CD4-positive, alpha-beta T cell treated with Interleukin-4 for 1 hour (primary cell): ENCODE measurements around the gene MTX3.

Experiments
- DNase-seq, 2 donors: peaks; one replicate each; pipeline ENCODE4 v3.0.0-alpha.2; 2020 to 2022

MTX3 gene

DNA sequence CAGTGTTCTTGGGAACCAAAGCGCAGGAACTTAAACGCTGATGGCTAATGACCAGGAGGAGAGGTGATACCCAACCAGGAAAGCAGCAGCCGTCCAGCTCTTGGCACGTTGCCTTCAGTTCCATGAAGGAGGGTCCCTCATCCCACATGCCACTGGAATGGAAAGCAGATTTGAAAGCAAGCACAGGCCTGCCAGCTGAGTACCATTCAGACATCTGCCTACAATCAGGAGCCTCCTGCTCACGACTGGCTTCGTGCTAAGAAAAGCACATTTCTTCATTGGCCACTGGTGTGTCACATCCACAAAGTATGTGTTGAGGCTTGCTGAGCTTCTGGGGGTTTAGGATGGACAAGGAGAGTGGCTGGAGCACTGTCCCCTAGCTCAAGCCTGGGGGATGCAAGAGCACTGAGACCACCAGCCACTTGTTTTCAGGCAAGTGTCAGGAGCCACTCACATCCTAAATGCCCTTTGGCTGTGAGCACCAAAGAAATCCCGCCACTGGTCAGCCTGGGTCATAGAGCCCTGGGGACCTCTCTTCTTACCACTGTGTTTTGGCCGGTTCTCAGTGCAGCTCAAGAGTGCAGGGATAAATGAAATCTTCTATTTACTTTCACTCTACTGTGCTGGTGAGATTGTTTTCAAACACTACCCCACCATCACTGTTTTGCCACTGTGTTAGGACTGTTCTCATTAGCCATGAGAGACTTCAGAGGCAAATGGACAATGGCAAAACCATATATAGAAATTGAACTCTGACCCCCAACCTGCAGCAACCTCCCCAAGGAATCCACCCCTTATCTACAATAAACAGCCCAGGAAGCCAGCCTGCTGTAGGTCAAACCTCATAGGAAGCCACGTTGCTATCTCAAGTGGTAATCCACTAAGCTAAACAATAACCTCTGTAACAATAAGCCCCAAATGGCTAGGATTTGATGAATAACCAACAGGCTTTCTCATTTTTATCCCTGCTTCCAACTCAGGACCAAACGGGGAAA is 58.3 kb downstream of the MTX3 start:
- no peak for DNase-seq

DNA sequence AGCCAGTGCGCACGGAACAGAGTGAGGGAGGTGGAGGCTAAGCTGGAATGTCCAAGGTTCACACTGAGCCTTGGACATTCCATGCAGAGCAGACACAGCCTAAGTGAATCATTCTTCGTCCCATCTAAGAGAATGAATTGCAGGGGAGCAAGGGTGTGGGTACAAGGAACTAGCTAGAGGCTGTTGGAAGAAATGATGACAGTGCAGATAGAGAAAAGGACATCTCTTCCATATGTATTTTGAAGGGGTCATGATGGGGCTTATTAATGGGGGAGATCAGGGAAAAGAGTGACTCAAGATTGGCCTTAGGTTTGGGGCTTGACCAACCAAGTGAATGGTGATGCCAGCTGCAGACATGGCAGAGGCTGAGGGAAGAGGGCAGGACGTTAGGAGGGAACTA is 59.2 kb downstream of the MTX3 start:
- no peak for DNase-seq

DNA sequence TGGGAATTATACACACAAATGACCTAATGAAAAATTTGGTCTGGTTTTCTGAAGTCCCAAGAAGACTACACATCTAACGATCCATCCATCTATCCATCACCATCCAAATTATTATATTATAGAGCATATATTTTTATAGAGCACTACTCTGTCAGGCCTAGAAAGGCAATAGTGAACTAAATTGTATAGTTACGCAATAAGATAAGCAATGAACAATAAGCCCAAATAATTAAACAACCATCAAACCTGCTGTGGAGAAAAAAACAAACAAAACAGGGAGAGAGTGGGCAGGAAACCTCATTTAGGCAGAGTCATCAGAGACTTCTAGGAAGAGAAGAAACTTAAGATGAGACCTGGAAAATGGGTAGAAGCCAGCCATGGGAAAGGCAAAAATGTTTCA is 59.7 kb downstream of the MTX3 start:
- no peak for DNase-seq

DNA sequence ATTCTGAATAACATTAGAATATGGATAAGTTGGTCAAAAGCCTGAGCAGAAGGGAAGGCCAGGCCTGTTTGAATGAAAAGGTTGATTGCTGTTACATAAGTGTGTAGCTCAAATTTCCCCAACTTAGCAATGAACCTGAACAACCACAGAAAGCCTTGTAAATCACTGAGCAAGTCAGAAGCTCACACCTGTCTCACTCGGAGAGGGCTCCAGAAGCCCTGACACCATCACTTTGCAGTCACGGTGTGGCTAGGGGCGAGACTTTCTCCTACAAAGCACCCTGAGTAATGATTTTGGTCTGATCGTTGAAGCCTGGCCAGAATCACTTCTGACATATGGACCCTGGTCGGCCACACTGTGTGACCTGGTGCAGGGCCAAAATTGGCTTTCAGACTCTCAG is 62.0 kb downstream of the MTX3 start:
- no peak for DNase-seq
